ENCODE measurements around the gene ANO5.

DNA sequence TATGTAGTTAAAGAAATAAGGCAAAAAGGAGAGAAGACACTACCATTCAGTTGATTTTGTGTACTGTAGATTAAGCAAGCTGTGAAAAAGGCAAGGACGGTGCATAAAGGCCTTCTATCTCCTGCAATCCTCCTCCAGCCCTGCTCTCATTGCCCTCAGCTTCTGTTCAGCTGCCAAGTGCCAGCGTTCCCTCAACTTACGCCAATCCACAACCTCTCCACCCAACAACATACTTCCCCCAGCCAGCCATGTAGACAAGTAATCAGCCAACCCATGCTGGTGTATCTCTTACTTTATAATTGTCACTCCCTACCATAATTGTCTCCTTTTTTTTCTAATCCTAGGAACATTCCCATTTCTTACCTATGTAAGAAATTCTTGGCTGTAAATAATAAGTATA, 30.1 kb upstream of the ANO5 start:
- no peak for TF ChIP-seq CTCF (IDR thresholded peaks at IDR 0.05; ENCODE audit: low read depth, low read length, poor library complexity, severe bottlenecking)
- TF ChIP-seq EZH2phosphoT487 (IDR thresholded peaks at IDR 0.05; ENCODE audit: borderline replicate concordance, low read length) = no peak

All from DOHH2 (cell line).